HG02610 (cell line): ENCODE results near the gene CDC42.

Experiments used
- ATAC-seq: cut with Tn5 transposase; IDR thresholded peaks from one replicate; pipeline ENCODE4 v1.9.1; 2021; ENCODE audit warnings: mild to moderate bottlenecking, moderate library complexity; ENCODE audit not compliant: unreplicated experiment

CDC42 gene

DNA sequence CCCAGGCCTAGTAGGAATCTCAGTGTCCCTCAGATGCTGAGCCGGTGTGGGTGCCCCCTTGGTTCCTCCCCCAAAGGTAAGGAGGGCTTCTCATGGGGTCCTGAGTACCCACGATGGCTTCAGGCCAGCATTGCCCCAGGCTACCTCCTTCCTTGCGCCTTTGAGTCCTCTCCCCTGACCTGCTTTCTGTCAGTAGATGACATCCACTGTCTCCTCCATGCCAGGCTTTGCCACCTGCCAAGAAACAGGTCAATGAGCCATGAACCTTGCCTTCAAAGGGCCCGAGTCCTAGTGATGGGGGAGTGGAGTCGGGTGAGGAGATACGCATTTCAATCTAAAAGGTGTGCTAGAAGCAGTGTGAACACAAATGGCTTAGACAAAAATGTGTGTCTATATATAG, 74.7 kb downstream of the CDC42 start:
- ATAC-seq, result no peak

DNA sequence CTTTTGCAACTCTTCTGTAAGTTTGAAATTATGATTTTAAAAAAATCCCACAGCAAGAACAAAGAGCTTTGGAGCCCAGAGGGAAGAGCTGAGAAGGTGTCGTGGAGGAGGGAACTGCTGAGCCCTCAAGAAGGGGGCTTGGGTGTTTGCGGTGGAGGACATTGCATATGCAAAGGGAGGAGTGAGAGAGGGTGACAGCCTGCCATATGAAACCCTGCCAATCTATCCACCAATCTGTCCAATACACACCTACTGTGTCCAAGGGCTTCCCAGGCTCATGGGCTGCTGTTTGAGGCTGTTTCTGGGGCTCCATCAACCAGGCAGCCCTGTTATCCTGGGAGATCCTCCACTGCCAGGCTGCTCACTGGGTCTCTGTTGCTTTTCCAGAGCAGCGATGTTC, 75.2 kb downstream of the CDC42 start:
- ATAC-seq, result no peak

DNA sequence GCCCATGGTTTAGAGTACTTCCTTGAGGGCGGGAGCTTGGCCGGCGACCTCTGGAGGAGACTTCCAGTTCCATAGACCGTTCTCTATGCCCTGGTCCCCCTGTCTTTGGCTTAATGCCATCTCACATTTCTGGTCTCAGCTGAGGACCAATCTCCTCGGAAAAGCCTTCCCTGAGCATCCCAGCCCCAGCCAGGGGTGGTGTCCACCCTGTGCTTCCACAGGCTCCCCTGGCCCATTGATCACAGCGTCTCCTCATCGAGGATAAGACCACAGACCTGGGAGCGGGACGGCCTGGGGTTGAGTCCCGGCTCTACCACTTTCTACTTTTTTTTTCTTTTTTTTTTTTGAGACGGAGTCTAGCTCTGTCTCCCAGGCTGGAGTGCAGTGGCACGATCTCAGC, 75.9 kb downstream of the CDC42 start:
- ATAC-seq, result no peak

DNA sequence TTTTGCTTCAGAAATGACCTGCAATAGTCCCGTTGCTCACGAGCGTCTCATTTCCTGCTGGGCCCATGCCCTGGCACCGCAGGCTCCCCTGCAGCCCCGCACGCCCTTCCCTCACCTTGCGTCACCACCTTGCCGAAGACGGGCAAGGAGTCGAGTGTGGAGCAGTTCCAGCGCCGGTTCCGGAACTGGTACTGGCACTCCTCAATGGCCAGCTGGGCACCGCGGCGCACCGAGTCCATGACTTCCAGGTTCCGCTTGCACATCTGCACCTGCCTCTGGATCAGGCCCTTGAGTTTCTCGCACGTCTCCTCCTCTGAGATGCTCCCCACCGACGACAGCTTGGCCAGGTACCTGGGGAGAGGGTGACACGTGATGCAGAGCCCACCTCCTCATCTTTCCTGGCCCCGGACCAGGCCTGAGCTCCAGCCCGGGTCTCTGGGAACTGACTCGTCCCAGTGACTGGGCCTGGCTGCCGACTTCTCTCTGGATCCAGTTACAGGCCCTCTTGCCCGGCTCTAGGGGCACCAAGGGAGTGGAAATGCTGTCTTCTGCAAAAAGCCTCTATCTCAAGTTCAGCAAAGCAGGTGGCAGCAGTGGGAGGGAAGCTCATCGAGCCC, 77.1 kb downstream of the CDC42 start:
- ATAC-seq, result no peak

DNA sequence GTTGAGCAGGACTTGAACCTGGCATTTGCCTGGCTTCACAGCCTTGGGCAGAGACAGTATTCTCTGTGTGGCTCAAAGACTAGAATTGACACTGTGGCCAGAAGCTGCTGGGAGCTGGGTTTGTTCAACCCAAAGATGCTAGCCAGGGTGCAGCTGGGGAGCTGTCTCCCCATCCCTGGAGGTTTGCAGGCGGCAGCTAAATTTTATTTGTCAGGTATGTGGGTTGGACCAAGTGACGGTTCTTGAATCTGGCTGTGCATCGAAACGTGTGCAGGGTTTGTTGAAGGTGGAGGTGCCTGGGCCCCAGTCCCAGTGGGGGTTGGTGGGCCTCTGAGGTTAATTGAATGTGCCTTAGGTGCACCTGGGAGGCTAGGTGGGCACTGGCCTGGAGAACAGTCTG, 78.6 kb downstream of the CDC42 start:
- no peak for ATAC-seq

DNA sequence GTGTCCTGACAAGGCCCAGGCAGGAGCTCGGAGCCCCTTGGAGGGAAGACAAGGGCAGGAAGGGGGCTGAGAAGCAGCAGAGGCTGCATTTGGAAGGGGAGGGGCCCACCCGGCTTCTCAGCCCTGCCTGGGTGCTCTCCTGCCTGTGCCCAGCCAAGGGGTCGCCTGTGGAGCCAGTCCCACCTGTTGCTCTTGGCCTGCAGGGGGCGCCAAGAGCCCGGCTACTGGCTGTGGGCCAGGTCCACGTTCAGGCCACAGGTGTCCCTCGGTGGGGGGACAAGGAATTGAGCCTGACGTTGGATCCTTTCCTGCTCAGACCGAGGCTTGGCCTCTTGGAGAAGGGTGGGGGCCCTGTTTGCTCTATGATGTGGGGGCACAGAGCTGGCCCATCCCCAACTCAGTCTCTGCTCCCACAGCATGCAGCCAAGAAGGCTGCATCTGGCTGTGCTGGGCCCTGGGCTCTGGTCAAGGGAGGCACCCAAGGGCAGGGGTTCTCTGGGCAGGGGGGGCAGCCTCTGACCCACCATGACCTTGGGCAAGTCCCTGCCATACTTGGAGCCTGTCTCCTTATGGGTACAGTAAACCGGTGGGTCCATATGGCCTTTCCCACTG, 79.5 kb downstream of the CDC42 start:
- no peak for ATAC-seq

DNA sequence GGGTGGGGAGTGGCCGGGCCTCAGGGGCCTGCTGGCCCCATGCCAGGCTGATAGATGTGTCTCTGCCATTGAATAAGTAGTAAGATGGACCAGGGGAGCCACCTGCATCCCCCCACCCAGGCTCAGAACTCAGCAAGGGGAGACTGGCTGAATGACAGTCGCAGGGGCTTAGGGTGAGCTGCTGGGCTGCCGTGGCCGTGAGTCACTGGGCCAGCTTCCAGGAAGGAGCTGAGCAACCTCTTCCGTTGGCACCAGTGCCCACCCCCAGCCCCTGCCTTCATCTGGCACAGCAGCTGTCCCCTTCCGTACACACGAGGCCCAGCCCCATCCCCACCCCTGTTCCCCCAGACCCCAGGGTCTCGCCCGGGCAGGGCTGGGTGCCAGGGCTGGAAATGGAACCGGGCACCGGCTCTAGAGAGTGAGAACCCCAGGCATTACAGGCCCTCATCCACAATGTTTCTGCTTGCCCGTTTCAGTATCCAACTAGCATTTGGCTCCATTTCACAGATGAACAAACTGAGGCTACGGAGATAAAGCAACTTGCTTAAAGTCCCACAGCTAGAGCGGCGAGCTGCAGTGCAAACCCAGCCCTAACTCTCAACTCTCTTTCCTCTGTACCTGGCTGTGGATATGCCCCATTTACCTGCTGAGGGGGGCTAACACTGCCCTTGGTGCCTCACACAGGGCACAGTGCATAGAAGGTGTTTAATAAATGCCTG, 80.2 kb downstream of the CDC42 start:
- no peak for ATAC-seq

DNA sequence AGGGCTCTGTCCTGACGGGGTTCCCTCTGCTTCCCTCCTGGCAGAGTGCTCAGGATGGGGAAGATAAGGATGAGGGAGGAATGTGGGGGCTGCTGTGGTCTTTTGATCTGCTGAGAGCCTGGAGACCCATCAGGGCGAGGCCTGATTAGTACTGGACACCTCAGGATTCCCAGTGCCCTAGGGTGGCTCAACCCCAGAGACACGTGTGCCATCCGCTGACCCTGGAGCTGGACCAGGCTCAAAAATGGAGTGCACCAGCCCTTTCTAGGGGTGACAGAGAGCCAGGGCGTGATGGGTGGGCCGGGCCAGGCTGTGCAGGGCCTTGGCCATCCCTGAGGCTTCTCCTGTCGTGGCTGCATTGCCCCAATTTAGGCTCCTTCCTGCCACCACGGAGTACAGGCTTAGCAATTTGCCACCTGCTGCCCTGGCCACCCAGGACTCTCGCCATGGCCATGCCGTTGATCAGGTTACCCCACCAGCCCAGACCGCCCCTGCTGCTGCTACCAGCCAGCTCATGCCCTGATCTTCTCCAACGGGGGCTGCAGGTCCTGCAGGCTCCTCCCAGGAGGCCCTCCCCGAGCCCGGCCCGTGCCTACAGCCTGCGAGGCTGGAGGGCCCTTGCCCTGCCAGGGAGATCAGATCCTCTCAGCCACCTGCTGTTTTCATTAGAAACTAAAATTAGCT, 80.9 kb downstream of the CDC42 start:
- ATAC-seq, result no peak

DNA sequence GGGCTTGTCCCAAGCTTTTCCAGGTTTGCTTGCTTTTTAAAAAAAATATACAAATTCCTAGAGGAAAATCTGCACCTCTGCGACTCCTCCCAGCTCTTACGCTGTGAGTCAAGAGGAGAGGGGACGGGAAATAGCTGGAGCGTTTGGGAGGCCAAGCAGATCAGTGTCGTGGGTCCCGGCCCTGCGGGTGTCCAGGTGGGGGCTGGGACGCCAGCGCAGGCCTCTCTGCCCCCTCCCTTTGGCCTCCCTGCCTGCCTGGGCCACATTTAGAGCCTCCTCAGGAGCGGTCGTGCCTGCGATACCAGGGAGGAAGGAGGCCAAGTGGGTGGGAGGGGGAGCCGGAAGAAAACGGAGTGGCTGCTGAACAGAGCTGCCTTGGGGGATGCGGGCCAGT, 81.4 kb downstream of the CDC42 start:
- ATAC-seq, result no peak

DNA sequence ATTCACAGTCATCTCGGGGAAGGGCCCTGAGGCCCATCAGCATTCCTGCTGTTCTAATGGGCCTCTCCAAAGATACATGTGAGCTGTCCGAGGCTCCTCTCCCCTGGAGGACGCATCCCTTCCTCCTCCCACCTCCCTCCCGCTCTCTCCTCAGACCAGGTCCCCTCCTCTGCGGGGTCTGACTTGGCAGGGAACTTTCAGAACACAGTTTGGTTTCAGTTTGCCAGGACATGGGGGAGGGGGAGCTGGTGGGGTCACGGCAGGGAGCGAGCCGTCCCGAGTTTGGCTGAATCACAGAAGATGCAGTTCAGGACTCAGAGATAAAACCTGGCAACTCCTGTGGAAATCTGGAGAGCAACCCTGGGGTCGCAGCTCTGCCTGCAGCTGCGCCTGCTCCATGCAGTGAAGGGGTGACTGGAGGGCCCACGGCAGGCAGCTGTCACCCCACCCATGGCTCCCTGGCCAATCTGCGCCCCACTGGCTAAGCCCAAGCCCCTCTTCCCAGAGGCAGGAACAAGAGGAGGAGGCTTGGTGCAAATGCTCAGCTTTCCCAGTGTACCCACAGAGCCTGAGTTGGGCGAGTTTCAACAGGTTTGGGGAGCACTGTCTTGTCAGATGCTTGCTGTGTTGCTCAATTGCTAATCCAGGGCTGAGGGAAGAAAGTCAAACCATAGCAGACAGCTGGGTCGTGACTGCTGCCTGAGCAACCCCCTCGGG, 84.7 kb downstream of the CDC42 start:
- no peak for ATAC-seq

DNA sequence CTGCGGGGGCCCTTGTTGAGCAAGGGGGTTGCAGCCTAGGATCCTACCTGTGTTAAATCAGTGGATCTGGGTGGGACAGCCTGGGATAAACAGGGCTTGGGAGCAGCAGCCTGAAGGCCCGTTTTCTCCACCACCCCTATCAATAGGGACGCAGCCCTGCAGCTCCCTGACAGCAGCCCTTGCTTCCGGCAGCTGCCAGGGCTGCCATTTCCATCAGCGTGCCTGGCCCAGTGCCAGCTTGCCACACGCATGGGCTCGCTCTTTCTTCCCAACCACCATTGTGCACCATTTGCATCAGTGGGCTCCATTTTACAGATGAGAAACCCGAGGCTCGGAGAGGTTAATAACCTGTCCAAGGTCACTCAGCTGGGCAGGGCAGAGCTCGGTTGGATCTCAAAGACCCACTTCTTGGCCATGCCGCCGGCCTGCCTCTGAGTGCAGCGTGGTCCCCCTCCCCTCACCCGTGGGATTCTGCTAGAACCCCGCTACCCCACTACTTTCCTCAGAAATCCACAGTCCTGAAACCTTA, 86.6 kb downstream of the CDC42 start:
- no peak for ATAC-seq

DNA sequence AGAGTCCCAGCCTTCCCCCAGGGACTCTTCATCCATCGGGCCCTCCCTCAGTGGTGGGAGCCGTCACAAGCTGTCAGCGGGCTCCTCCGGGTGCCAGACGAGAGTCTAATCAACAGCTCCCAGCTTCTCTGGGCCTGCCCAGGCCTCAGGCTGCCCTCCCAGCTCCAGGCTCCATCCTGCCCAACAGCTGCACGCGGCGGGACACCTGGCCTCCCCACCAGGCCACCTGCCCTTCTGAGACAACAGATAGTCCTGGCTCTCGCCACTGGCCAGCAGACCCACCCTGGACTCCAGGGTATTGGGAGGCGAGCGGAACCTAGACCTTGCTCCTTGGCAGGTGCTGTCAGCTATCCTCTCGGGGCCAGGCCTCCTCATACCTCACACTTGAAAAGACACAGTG, 87.3 kb downstream of the CDC42 start:
- no peak for ATAC-seq
